Psoas muscle (tissue), 8 donors: ENCODE results near the gene SH2D7. TPM values are rescaled to one million over a fixed set of nuclear protein-coding genes. Genes with fewer than 3 reads are reported as not detected.

ENCODE experiments used
- ATAC-seq, 4 donors: fragments of 200-7000 bp; cut with Tn5 transposase; one replicate each; pipeline ENCODE4 v1.9.1; 2020; ENCODE audit warnings: moderate library complexity in 3 of 4, mild to moderate bottlenecking in 2 of 4
- DNase-seq, 2 donors: peaks; one replicate each; pipeline ENCODE4 v3.0.0-alpha.2; 2020
- H3K27ac ChIP-seq: fragments of 200-600 bp; one replicate; pipeline ENCODE4 v1.8.0; 2022
- H3K27me3 ChIP-seq, 3 donors: fragments of 200-600 bp in 1 of 3; one replicate each; pipeline versions ENCODE4 v1.6.1 to v1.8.0; 2013 to 2022; ENCODE audit warnings: low read length in 2 of 3, mild to moderate bottlenecking in 2 of 3, moderate library complexity in 1 of 3; ENCODE audit not compliant: insufficient read depth in 3 of 3
- H3K36me3 ChIP-seq, 2 donors: fragments of 200-600 bp in 1 of 2; one replicate each; pipeline versions ENCODE4 v1.6.1 to v1.8.0; 2013 to 2022; ENCODE audit warnings: low read depth in 1 of 2, mild to moderate bottlenecking in 1 of 2, moderate library complexity in 1 of 2; ENCODE audit not compliant: insufficient read depth in 1 of 2
- H3K4me1 ChIP-seq: fragments of 200-600 bp; one replicate; pipeline ENCODE4 v1.8.0; 2022
- H3K4me3 ChIP-seq: fragments of 200-600 bp; one replicate; pipeline ENCODE4 v1.8.0; 2022; ENCODE audit warnings: mild to moderate bottlenecking
- H3K9me3 ChIP-seq: fragments of 200-600 bp; one replicate; pipeline ENCODE4 v1.8.0; 2022
- WGBS, 3 donors: extraction: QIAGEN DNeasy Blood & Tissue Kit; methylation state at CpG; one replicate each; pipeline versions ENCODE4 v1.1.6 to v1.1.7; 2013; 5-methylcytosine and 5-hydroxymethylcytosine counted together
- intact Hi-C, 2 donors: fragments of 100-400 bp; cut with DNase I; formaldehyde crosslinking; loops; one replicate each; pipeline versions ENCODE4 v1.11.0 to v1.14.2; 2022
- polyA plus RNA-seq, 3 donors: library from polyadenylated mRNA; stranded (reverse); fragments of 200-250 nt; gene quantifications; one replicate each; pipeline ENCODE4 v1.2.3, GENCODE V29; 2013
- total RNA-seq, 4 donors: library from RNA; stranded (reverse); fragmentation: NEBNext Ultra II Directional in 2 of 4; extraction: Animal tissue kit (Norgen Biotek cat#: 25700) in 2 of 4; gene quantifications; one replicate each; pipeline versions ENCODE4 v1.2.1 to v1.2.4, GENCODE V29; 2021 to 2023
- TF ChIP-seq, protein P1 (sequence below): fragments of 200-600 bp; IDR thresholded peaks from one replicate; pipeline ENCODE4 v1.8.0; 2022; ENCODE audit warnings: antibody characterized with exemption
- donor health status: healthy with polysubstance abuse.
- donor health status: DM: no; HTN: no; CAD: no; lungs with moderate emphysema.
- donor health status: Bipolar disorder and iron deficiency.
- donor health status: healthy.
- donor health status: DM: yes; HTN: yes; CAD: no.
- donor health status: DM: no; HTN: no; CAD: no.
- donor health status: DM: no; HTN: no; CAD: no.
- donor health status: DM: yes; HTN: yes; CAD: no.

SH2D7 gene
- total and polyA plus RNA-seq, 7 donors = not detected

GRCh38 chr15:78120523-78120922, 28.2 kb downstream of the SH2D7 start:
- no peaks in the 10 kb centered on the region for H3K4me1 ChIP-seq
- DNase-seq (no peak), ATAC-seq (peak in 1 of 4 donors; percentile 40)
- H3K4me3 ChIP-seq = no peak overlapping the region
- H3K9me3 ChIP-seq = no peaks in the 10 kb centered on the region
- no peaks in the 10 kb centered on the region for H3K36me3 ChIP-seq
- WGBS, 3 donors = 49 to 88% (median 50%) methylated on average over 5 of the region's 5 CpGs
- H3K27ac ChIP-seq = no peak overlapping the region
- H3K27me3 ChIP-seq = no peaks in the 10 kb centered on the region
- intact Hi-C loops = loop anchor here in 1 of 2 donors (5.0 kb wide), 1 partner anchor 112 kb away; the partner anchor contains the start of gene ACSBG1
- TF ChIP-seq, protein P1, sequence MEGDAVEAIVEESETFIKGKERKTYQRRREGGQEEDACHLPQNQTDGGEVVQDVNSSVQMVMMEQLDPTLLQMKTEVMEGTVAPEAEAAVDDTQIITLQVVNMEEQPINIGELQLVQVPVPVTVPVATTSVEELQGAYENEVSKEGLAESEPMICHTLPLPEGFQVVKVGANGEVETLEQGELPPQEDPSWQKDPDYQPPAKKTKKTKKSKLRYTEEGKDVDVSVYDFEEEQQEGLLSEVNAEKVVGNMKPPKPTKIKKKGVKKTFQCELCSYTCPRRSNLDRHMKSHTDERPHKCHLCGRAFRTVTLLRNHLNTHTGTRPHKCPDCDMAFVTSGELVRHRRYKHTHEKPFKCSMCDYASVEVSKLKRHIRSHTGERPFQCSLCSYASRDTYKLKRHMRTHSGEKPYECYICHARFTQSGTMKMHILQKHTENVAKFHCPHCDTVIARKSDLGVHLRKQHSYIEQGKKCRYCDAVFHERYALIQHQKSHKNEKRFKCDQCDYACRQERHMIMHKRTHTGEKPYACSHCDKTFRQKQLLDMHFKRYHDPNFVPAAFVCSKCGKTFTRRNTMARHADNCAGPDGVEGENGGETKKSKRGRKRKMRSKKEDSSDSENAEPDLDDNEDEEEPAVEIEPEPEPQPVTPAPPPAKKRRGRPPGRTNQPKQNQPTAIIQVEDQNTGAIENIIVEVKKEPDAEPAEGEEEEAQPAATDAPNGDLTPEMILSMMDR = no peak

- no peaks in the 10 kb centered on the region for H3K9me3 ChIP-seq
- no peaks in the 10 kb centered on the region for H3K27me3 ChIP-seq
- H3K4me3 ChIP-seq = no peak overlapping the region
- DNase-seq = no peak
- H3K4me1 ChIP-seq = peaks cover 11% of the 10 kb centered on the region
- no peak overlapping the region for H3K27ac ChIP-seq
- ATAC-seq = no peak
- TF ChIP-seq, protein P1 = no peak
- H3K36me3 ChIP-seq = no peaks in the 10 kb centered on the region
- WGBS, 3 donors = 82 to 92% (median 89%) methylated on average over 3 of the region's 3 CpGs
- intact Hi-C loops = loop anchor here (5.0 kb wide), 3 partner anchors 37 to 117 kb away; no protein-coding TSS in a partner anchor
Measured at GRCh38 chr15:78125267-78125666, 32.9 kb downstream of the SH2D7 start.

- TF ChIP-seq, protein P1 = no peak
- H3K27me3 ChIP-seq = no peaks in the 10 kb centered on the region
- WGBS, 3 donors = 92 to 96% (median 95%) methylated on average over 2 of the region's 2 CpGs
Measured at GRCh38 chr15:78127882-78128281, 35.5 kb downstream of the SH2D7 start.

GRCh38 chr15:78129077-78129750, 36.9 kb downstream of the SH2D7 start:
- Histone ChIP-seq H3K4me3 (peak overlapping the region; percentile 4), H3K27ac (peak overlapping the region; percentile 46), H3K9me3 (no peaks in the 10 kb centered on the region), H3K36me3 (no peaks in the 10 kb centered on the region), H3K27me3 (no peaks in the 10 kb centered on the region), H3K4me1 (peaks cover 19% of the 10 kb centered on the region)
- WGBS, 3 donors = 25 to 49% (median 28%) methylated on average over 6 to 8 of the region's 8 CpGs
- TF ChIP-seq, protein P1 = no peak
- ATAC-seq (peak; percentile 65 to 78 (median 68)), DNase-seq (peak; percentile 37 to 72)
- intact Hi-C loops = loop anchor here (5.0 kb wide), 3 partner anchors 33 to 113 kb away; no protein-coding TSS in a partner anchor

More at GRCh38 chr15:78127882-78128281, 35.5 kb downstream of the SH2D7 start:
- no peaks in the 10 kb centered on the region for H3K36me3 ChIP-seq
- DNase-seq (no peak), ATAC-seq (no peak)
- no peaks in the 10 kb centered on the region for H3K9me3 ChIP-seq
- peaks cover 19% of the 10 kb centered on the region for H3K4me1 ChIP-seq
- intact Hi-C loops = loop anchor here (5.0 kb wide), 3 partner anchors 34 to 114 kb away; no protein-coding TSS in a partner anchor
- H3K4me3 ChIP-seq = no peak overlapping the region
- H3K27ac ChIP-seq = no peak overlapping the region
